COLO829 (cell line): ENCODE data around the gene NCMAP.

ENCODE experiments used
- DNase-seq: peaks from one replicate; pipeline ENCODE4 v3.0.0; 2012; ENCODE audit warnings: low spot score

The NCMAP gene

GRCh38 chr1:24570265-24571125 is 14.6 kb downstream of the NCMAP start:
- DNase-seq, result no peak

GRCh38 chr1:24572301-24572700 is 16.4 kb downstream of the NCMAP start:
- no peak for DNase-seq

- peak; percentile 70 for DNase-seq
These were observed 20.2 kb downstream of the NCMAP start for GRCh38 chr1:24575905-24576587.

- no peak for DNase-seq
These were observed 23.0 kb downstream of the NCMAP start for GRCh38 chr1:24578846-24579245.

- no peak for DNase-seq
These were observed 24.9 kb downstream of the NCMAP start for GRCh38 chr1:24580756-24581155.

GRCh38 chr1:24584171-24584647 is 28.3 kb downstream of the NCMAP start:
- DNase-seq, result no peak

- DNase-seq, result no peak
These were observed 30.2 kb downstream of the NCMAP start for GRCh38 chr1:24586119-24586518.

- DNase-seq, result peak; percentile 63
These were observed 31.3 kb downstream of the NCMAP start for GRCh38 chr1:24586970-24587820.

- no peak for DNase-seq
These were observed 32.7 kb downstream of the NCMAP start for GRCh38 chr1:24588573-24588972.

GRCh38 chr1:24589200-24589599 is 33.3 kb downstream of the NCMAP start:
- no peak for DNase-seq

GRCh38 chr1:24591781-24592180 is 35.9 kb downstream of the NCMAP start:
- DNase-seq, result no peak

GRCh38 chr1:24594328-24594598 is 38.4 kb downstream of the NCMAP start:
- no peak for DNase-seq

- no peak for DNase-seq
These were observed 40.6 kb downstream of the NCMAP start for GRCh38 chr1:24596401-24596880.

- no peak for DNase-seq
These were observed 43.4 kb downstream of the NCMAP start for GRCh38 chr1:24599265-24599664.

GRCh38 chr1:24600551-24600950 is 44.7 kb downstream of the NCMAP start:
- no peak for DNase-seq

- DNase-seq, result no peak
These were observed 49.8 kb downstream of the NCMAP start for GRCh38 chr1:24605534-24606295.

- no peak for DNase-seq
These were observed 50.4 kb downstream of the NCMAP start for GRCh38 chr1:24606296-24606605.

- DNase-seq, result no peak
These were observed 50.7 kb downstream of the NCMAP start for GRCh38 chr1:24606621-24607020.

GRCh38 chr1:24609949-24610517 is 54.1 kb downstream of the NCMAP start:
- no peak for DNase-seq

- DNase-seq, result peak; percentile 73
These were observed 63.5 kb downstream of the NCMAP start for GRCh38 chr1:24619376-24619775.

GRCh38 chr1:24620678-24621077 is 64.8 kb downstream of the NCMAP start:
- no peak for DNase-seq

GRCh38 chr1:24621121-24621520 is 65.2 kb downstream of the NCMAP start:
- DNase-seq, result no peak
